ENCODE measurements around the gene SRSF9. TPM values are rescaled to one million over a fixed set of nuclear protein-coding genes. Genes with fewer than 3 reads are reported as not detected.
A peak's percentile ranks its signal among the peaks of the same experiment; 100 is the strongest.
"Not testable (repeated sequence)": the region's sequence is repeated elsewhere in the genome, so short reads cannot be mapped to it uniquely, and the experiment has no call there.

Gene SRSF9
- 158 TPM for total RNA-seq (2013)
- polyA plus RNA-seq (100 to 1,000 TPM; 127 to 218 (median 200) TPM), polyA minus RNA-seq (74.3 and 105 TPM in 2 replicates), total RNA-seq (24.0 to 89.0 (median 57.0) reads per million in 11 experiments)

- Mint-ChIP-seq H3K9me3 (peaks cover 0 to 2% (median 0%) of the 10 kb centered on the region in 7 donors), H3K36me3 (peaks cover 17 to 28% of the 10 kb centered on the region in 2 donors), H3K27me3 (ENCODE audit: low read depth in 3 of 3) (no peaks in the 10 kb centered on the region), H3K27ac (peak within 1 kb of the TSS; percentile 86 to 97 (median 95)), H3K4me1 (peaks cover 32% of the 10 kb centered on the region), H3K4me3 (peak within 1 kb of the TSS; percentile 95 to 98)
- H4K20me1 ChIP-seq (ENCODE audit: insufficient read depth, low read length) = peaks cover 44% of the 10 kb centered on the region
- peaks cover 16 to 28% of the 10 kb centered on the region in 2 donors for H3K4me1 ChIP-seq (ENCODE audit: control insufficient read depth in 1 of 2, insufficient read depth in 2 of 2, low read length in 2 of 2)
- H3K4me2 ChIP-seq (replicated peaks; ENCODE audit: extremely low read depth, low read length, poor library complexity, severe bottlenecking) = peak within 1 kb of the TSS; percentile 97
- H3K9ac ChIP-seq (ENCODE audit: insufficient read depth, low read length, poor library complexity, severe bottlenecking) = peak within 1 kb of the TSS; percentile 86
- peak; percentile 96 to 97 (median 96) for DNase-seq
- WGBS (ENCODE audit: insufficient coverage) = under 1% methylated on average over 85 of the region's 88 CpGs
- H3K27me3 ChIP-seq (ENCODE audit: control insufficient read depth in 2 of 2, insufficient read depth in 2 of 2, low read length in 2 of 2) = no peaks in the 10 kb centered on the region
- peak within 1 kb of the TSS; percentile 99 for H2AFZ ChIP-seq (ENCODE audit: insufficient read depth, low read depth, low read length, poor library complexity, severe bottlenecking)
- no peaks in the 10 kb centered on the region for H3K9me3 ChIP-seq (replicated peaks in 1 of 2; ENCODE audit: control insufficient read depth in 1 of 2, insufficient read depth in 1 of 2, low read length in 2 of 2)
- TF ChIP-seq CTCF (IDR thresholded peaks at IDR 0.05) = peak; percentile 96
- intact Hi-C loops (cut with micrococcal nuclease) = no loop called here
- H3K27ac ChIP-seq (ENCODE audit: low read depth in 1 of 2, low read length in 2 of 2) = peak within 1 kb of the TSS; percentile 75 to 86
- peaks cover 22 to 31% of the 10 kb centered on the region in 2 donors for H3K36me3 ChIP-seq (replicated peaks in 1 of 2; ENCODE audit: control insufficient read depth in 1 of 2, insufficient read depth in 2 of 2, low read length in 2 of 2)
- peak within 1 kb of the TSS; percentile 54 to 81 (median 79) for H3K4me3 ChIP-seq (replicated peaks in 1 of 3; ENCODE audit: low read depth in 2 of 3, low read length in 3 of 3)
- H3K79me2 ChIP-seq (ENCODE audit: insufficient read depth, low read length) = peaks cover 58% of the 10 kb centered on the region
These were observed at the start of gene SRSF9 for GRCh38 chr12:120469450-120470149. TSS of gene SRSF9 (minus strand) at chr12:120469748. CDS start at chr12:120469609, 139 bp downstream.

- H3K36me3 ChIP-seq (replicated peaks in 1 of 2; ENCODE audit: control insufficient read depth in 1 of 2, insufficient read depth in 2 of 2, low read length in 2 of 2) = peaks cover 38 to 63% of the 10 kb centered on the region in 2 donors
- H4K20me1 ChIP-seq (ENCODE audit: insufficient read depth, low read length); H3K27me3 Mint-ChIP-seq (ENCODE audit: low read depth in 3 of 3); H3K9me3 ChIP-seq (replicated peaks in 1 of 2; ENCODE audit: control insufficient read depth in 1 of 2, insufficient read depth in 1 of 2, low read length in 2 of 2); H3K4me2 ChIP-seq (replicated peaks; ENCODE audit: extremely low read depth, low read length, poor library complexity, severe bottlenecking); H3K4me1 Mint-ChIP-seq; H3K79me2 ChIP-seq (ENCODE audit: insufficient read depth, low read length); H3K4me1 ChIP-seq (ENCODE audit: control insufficient read depth in 1 of 2, insufficient read depth in 2 of 2, low read length in 2 of 2); intact Hi-C loops (cut with micrococcal nuclease); H3K27ac ChIP-seq (ENCODE audit: low read depth in 1 of 2, low read length in 2 of 2); H3K4me3 ChIP-seq (replicated peaks in 1 of 3; ENCODE audit: low read depth in 2 of 3, low read length in 3 of 3); H3K9me3 Mint-ChIP-seq; H3K4me3 Mint-ChIP-seq; H3K27ac Mint-ChIP-seq; DNase-seq; H3K27me3 ChIP-seq (ENCODE audit: control insufficient read depth in 2 of 2, insufficient read depth in 2 of 2, low read length in 2 of 2); H2AFZ ChIP-seq (ENCODE audit: insufficient read depth, low read depth, low read length, poor library complexity, severe bottlenecking); H3K9ac ChIP-seq (ENCODE audit: insufficient read depth, low read length, poor library complexity, severe bottlenecking): not testable (repeated sequence)
- 100% methylated on average over 5 of the region's 8 CpGs for WGBS (ENCODE audit: insufficient coverage)
- H3K36me3 Mint-ChIP-seq = peaks cover 20 to 66% of the 10 kb centered on the region in 2 donors
These were observed 49.8 kb upstream of the SRSF9 start for GRCh38 chr12:120519324-120519723.

Data from CD14-positive monocyte (primary cell).